Cortex of kidney (tissue), 1 donor: ENCODE measurements around the gene ANKRD63.

ENCODE experiments used
- DNase-seq: peaks from one replicate; lab custom pipeline; 2025; lab: John Stamatoyannopoulos, UW

Gene ANKRD63

GRCh38 chr15:40242601-40243000 is 40.3 kb downstream of the ANKRD63 start:
- DNase-seq = no peak

- no peak for DNase-seq
These were observed 40.7 kb downstream of the ANKRD63 start for GRCh38 chr15:40242213-40242599.

- DNase-seq = no peak
These were observed 41.3 kb downstream of the ANKRD63 start for GRCh38 chr15:40241269-40242212.

- no peak for DNase-seq
These were observed 42.1 kb downstream of the ANKRD63 start for GRCh38 chr15:40240619-40241221.

- DNase-seq = no peak
These were observed 42.9 kb downstream of the ANKRD63 start for GRCh38 chr15:40239693-40240618.

- no peak for DNase-seq
These were observed 43.5 kb downstream of the ANKRD63 start for GRCh38 chr15:40239404-40239692.

- no peak for DNase-seq
These were observed 44.1 kb downstream of the ANKRD63 start, which contains the start of gene PAK6 for GRCh38 chr15:40238532-40239403. Gene PAK6, plus strand, starts transcription at chr15:40239063. Its CDS starts 25,723 bp downstream, at chr15:40264786.

- DNase-seq = no peak
These were observed 47.5 kb downstream of the ANKRD63 start for GRCh38 chr15:40235201-40235885.

- no peak for DNase-seq
These were observed 48.1 kb downstream of the ANKRD63 start for GRCh38 chr15:40234783-40235182.

GRCh38 chr15:40233727-40234577 is 48.9 kb downstream of the ANKRD63 start:
- no peak for DNase-seq

- no peak for DNase-seq
These were observed 50.2 kb downstream of the ANKRD63 start for GRCh38 chr15:40232625-40233070.
